Trophoblast cell (in vitro differentiated cells and primary cell): ENCODE measurements around the gene HFM1.

Experiments used
- DNase-seq, 2 donors: peaks; one replicate each; pipeline ENCODE4 v3.0.0-alpha.2; 2016
- H2AFZ ChIP-seq: 2 replicates; pipeline ENCODE4 v1.6.1; 2013; ENCODE audit warnings: low read length, moderate library complexity, mild to moderate bottlenecking; ENCODE audit not compliant: insufficient read depth, poor library complexity
- H2AK5ac ChIP-seq: 2 replicates; pipeline ENCODE4 v1.6.1; 2013; ENCODE audit warnings: mild to moderate bottlenecking, low read length
- H2BK120ac ChIP-seq: 2 replicates; pipeline ENCODE4 v1.6.1; 2013; ENCODE audit warnings: low read length, mild to moderate bottlenecking, moderate library complexity; ENCODE audit not compliant: insufficient read depth, poor library complexity
- H2BK12ac ChIP-seq: 2 replicates; pipeline ENCODE4 v1.6.1; 2013; ENCODE audit warnings: mild to moderate bottlenecking, low read length, moderate library complexity
- H2BK5ac ChIP-seq: 2 replicates; pipeline ENCODE4 v1.6.1; 2013; ENCODE audit warnings: low read length, low read depth, moderate library complexity, mild to moderate bottlenecking; ENCODE audit not compliant: poor library complexity
- H3K14ac ChIP-seq: 2 replicates; pipeline ENCODE4 v1.6.1; 2013; ENCODE audit warnings: mild to moderate bottlenecking, low read length
- H3K18ac ChIP-seq: 2 replicates; pipeline ENCODE4 v1.6.1; 2013; ENCODE audit warnings: mild to moderate bottlenecking, low read length
- H3K23ac ChIP-seq: 2 replicates; pipeline ENCODE4 v1.6.1; 2013; ENCODE audit warnings: low read length
- H3K27ac ChIP-seq: 2 replicates; pipeline ENCODE4 v1.5.1; 2013; ENCODE audit warnings: low read depth, mild to moderate bottlenecking, inconsistent platforms, low read length, moderate library complexity
- H3K27me3 ChIP-seq: 2 replicates; pipeline ENCODE4 v1.6.1; 2013; ENCODE audit warnings: inconsistent platforms, mild to moderate bottlenecking, low read length, moderate library complexity; ENCODE audit not compliant: insufficient read depth
- H3K36me3 ChIP-seq, 2 experiments: 1 replicate in 1 of 2; 2 replicates in 1 of 2; pipeline ENCODE4 v1.6.1; 2013; ENCODE audit warnings: low read length in 2 of 2, mild to moderate bottlenecking in 2 of 2, moderate library complexity in 1 of 2; ENCODE audit not compliant: insufficient read depth in 2 of 2, control insufficient read depth in 1 of 2
- H3K4ac ChIP-seq: 2 replicates; pipeline ENCODE4 v1.6.1; 2013; ENCODE audit warnings: low read depth, mild to moderate bottlenecking, low read length, moderate library complexity
- H3K4me1 ChIP-seq, 2 experiments: 1 replicate in 1 of 2; 2 replicates in 1 of 2; pipeline ENCODE4 v1.6.1; 2013; ENCODE audit warnings: low read length in 2 of 2, mild to moderate bottlenecking in 2 of 2, moderate library complexity in 1 of 2; ENCODE audit not compliant: insufficient read depth in 2 of 2, control insufficient read depth in 1 of 2
- H3K4me2 ChIP-seq: 2 replicates; pipeline ENCODE4 v1.6.1; 2013; ENCODE audit warnings: inconsistent platforms, mild to moderate bottlenecking, low read length, moderate library complexity
- H3K4me3 ChIP-seq: 2 replicates; pipeline ENCODE4 v1.5.1; 2013; ENCODE audit warnings: mild to moderate bottlenecking, low read depth, low read length, inconsistent platforms
- H3K79me1 ChIP-seq: one replicate; pipeline ENCODE4 v1.6.1; 2013; ENCODE audit warnings: low read length
- H3K79me2 ChIP-seq: 2 replicates; pipeline ENCODE4 v1.6.1; 2013; ENCODE audit warnings: low read length, mild to moderate bottlenecking; ENCODE audit not compliant: control insufficient read depth, insufficient read depth, poor library complexity
- H3K9ac ChIP-seq: 2 replicates; pipeline ENCODE4 v1.6.1; 2013; ENCODE audit warnings: mild to moderate bottlenecking, low read length
- H3K9me3 ChIP-seq: 2 replicates; pipeline ENCODE4 v1.6.1; 2013; ENCODE audit warnings: low read depth, mild to moderate bottlenecking, control low read depth, inconsistent platforms, low read length; ENCODE audit not compliant: insufficient read depth
- H4K12ac ChIP-seq: 2 replicates; pipeline ENCODE4 v1.6.1; 2013; ENCODE audit warnings: low read depth, mild to moderate bottlenecking, low read length, moderate library complexity
- H4K8ac ChIP-seq: 2 replicates; pipeline ENCODE4 v1.6.1; 2013; ENCODE audit warnings: low read depth, mild to moderate bottlenecking, low read length, moderate library complexity
- H4K91ac ChIP-seq: one replicate; pipeline ENCODE4 v1.6.1; 2013; ENCODE audit warnings: low read depth, mild to moderate bottlenecking, low read length, moderate library complexity
- WGBS: extraction: QIAGEN DNeasy Blood & Tissue Kit; methylation state at CpG from one replicate; pipeline ENCODE4 v1.1.7; 2013; ENCODE audit warnings: missing lambda C conversion rate; ENCODE audit not compliant: insufficient read length, insufficient coverage; ENCODE audit errors: extremely low coverage; 5-methylcytosine and 5-hydroxymethylcytosine counted together

Gene HFM1

DNA sequence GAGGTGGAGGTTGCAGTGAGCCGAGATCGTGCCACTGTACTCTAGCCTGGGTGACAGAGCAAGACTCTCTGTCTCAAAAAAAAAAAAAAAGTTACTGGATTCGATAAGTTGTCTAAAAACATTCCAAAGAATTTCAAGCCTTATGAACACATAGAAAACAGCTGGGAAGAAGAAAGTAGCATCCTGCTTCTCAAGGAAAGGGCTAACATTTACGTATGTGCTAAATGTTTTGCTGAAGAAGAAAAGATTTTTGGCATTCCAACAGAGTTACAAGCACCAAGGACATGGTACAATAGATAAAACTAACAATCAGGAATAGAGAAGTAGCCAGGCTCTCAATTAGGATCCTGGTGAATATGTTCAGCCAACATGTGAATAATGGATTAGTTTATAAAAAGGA is 69.8 kb downstream of the HFM1 start:
- Histone ChIP-seq H3K36me3 (no peaks in the 10 kb centered on the region), H3K23ac (no peak overlapping the region), H3K79me1 (no peaks in the 10 kb centered on the region), H2BK5ac (no peak overlapping the region), H4K12ac (no peak overlapping the region), H2BK120ac (no peak overlapping the region), H2AK5ac (no peak overlapping the region), H3K18ac (no peak overlapping the region), H3K4ac (no peak overlapping the region), H3K27me3 (no peaks in the 10 kb centered on the region), H3K27ac (no peak overlapping the region), H4K91ac (no peak overlapping the region), H3K4me1 (no peaks in the 10 kb centered on the region), H3K14ac (no peak overlapping the region), H4K8ac (no peak overlapping the region), H3K4me2 (no peak overlapping the region), H3K79me2 (no peaks in the 10 kb centered on the region), H2AFZ (no peak overlapping the region), H2BK12ac (no peak overlapping the region), H3K4me3 (no peak overlapping the region), H3K9me3 (peaks cover 6% of the 10 kb centered on the region), H3K9ac (no peak overlapping the region)
- WGBS = no CpG with 5 or more reads among the region's 4 CpGs
- peak in 1 of 2 donors; percentile 44 for DNase-seq

- Histone ChIP-seq H2BK5ac (no peak overlapping the region), H4K8ac (no peak overlapping the region), H2AK5ac (no peak overlapping the region), H3K9me3 (no peaks in the 10 kb centered on the region), H3K4me2 (no peak overlapping the region), H3K27me3 (no peaks in the 10 kb centered on the region), H3K27ac (no peak overlapping the region), H4K12ac (no peak overlapping the region), H2BK120ac (no peak overlapping the region), H4K91ac (no peak overlapping the region), H3K18ac (no peak overlapping the region), H3K23ac (no peak overlapping the region), H2AFZ (no peak overlapping the region), H3K4me3 (no peak overlapping the region), H2BK12ac (no peak overlapping the region), H3K9ac (no peak overlapping the region), H3K79me1 (no peaks in the 10 kb centered on the region), H3K14ac (no peak overlapping the region), H3K4me1 (no peaks in the 10 kb centered on the region), H3K36me3 (no peaks in the 10 kb centered on the region), H3K79me2 (no peaks in the 10 kb centered on the region), H3K4ac (no peak overlapping the region)
- no CpG with 5 or more reads among the region's 2 CpGs for WGBS
- peak; percentile 10 to 45 for DNase-seq
Measured at GRCh38 chr1:91325456-91325855, 79.2 kb downstream of the HFM1 start.

GRCh38 chr1:91314643-91315042 is 90.0 kb downstream of the HFM1 start:
- Histone ChIP-seq H2AK5ac (no peak overlapping the region), H3K18ac (no peak overlapping the region), H2BK120ac (no peak overlapping the region), H3K23ac (no peak overlapping the region), H3K79me1 (no peaks in the 10 kb centered on the region), H3K27me3 (no peaks in the 10 kb centered on the region), H3K4me1 (no peaks in the 10 kb centered on the region), H3K9me3 (no peaks in the 10 kb centered on the region), H2BK5ac (no peak overlapping the region), H3K4me3 (no peak overlapping the region), H2BK12ac (no peak overlapping the region), H3K9ac (no peak overlapping the region), H4K12ac (no peak overlapping the region), H3K36me3 (no peaks in the 10 kb centered on the region), H3K27ac (no peak overlapping the region), H2AFZ (no peak overlapping the region), H4K91ac (no peak overlapping the region), H3K14ac (no peak overlapping the region), H3K4me2 (no peak overlapping the region), H3K4ac (no peak overlapping the region), H4K8ac (no peak overlapping the region), H3K79me2 (no peaks in the 10 kb centered on the region)
- WGBS = no CpG with 5 or more reads among the region's 2 CpGs
- no peak for DNase-seq

DNA sequence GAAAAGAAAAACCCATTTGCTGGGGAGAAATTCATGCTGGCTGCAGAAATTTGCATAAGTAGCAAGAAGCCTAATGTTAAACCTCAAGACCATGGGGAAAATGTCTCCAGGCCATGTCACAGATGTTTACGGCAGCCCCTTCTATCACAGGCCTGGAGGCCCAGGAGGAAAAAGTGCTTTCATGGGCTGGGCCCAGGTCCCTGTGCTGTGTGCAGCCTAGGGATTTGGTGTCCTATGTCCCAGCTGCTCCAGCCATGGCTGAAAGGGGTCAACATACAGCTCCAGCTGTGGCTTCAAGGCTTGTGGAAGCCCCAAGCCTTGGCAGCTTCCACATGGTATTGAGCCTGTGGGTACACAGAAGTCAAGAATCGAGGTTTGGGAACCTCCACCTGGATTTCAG is 93.0 kb downstream of the HFM1 start:
- Histone ChIP-seq H3K4me3 (no peak overlapping the region), H3K36me3 (no peaks in the 10 kb centered on the region), H3K79me2 (no peaks in the 10 kb centered on the region), H3K79me1 (no peaks in the 10 kb centered on the region), H4K12ac (no peak overlapping the region), H2BK5ac (no peak overlapping the region), H2BK12ac (no peak overlapping the region), H3K4me1 (no peaks in the 10 kb centered on the region), H2BK120ac (no peak overlapping the region), H3K9me3 (no peaks in the 10 kb centered on the region), H3K27me3 (no peaks in the 10 kb centered on the region), H3K9ac (no peak overlapping the region), H3K18ac (no peak overlapping the region), H3K27ac (no peak overlapping the region), H2AK5ac (no peak overlapping the region), H3K4me2 (no peak overlapping the region), H3K14ac (no peak overlapping the region), H2AFZ (no peak overlapping the region), H4K91ac (no peak overlapping the region), H4K8ac (no peak overlapping the region), H3K4ac (no peak overlapping the region), H3K23ac (no peak overlapping the region)
- no peak for DNase-seq
- WGBS = no CpG with 5 or more reads among the region's 2 CpGs
